Keratinocyte (primary cell): ENCODE measurements around the gene MYPN.

ENCODE experiments used
- EZH2 ChIP-seq: IDR thresholded peaks from one replicate; pipeline ENCODE4 v1.6.1; 2012; ENCODE audit warnings: inconsistent platforms, mild to moderate bottlenecking, low read length, moderate library complexity
- TF ChIP-seq, protein P1 (sequence below), 3 experiments: IDR thresholded peaks in 1 of 3; conservative IDR thresholded peaks in 1 of 3; optimal IDR thresholded peaks in 1 of 3; 2 replicates in 2 of 3; 3 replicates in 1 of 3; pipeline versions ENCODE3 to v1.5.1; 2011; ENCODE audit warnings: low read length in 3 of 3, mild to moderate bottlenecking in 3 of 3, moderate library complexity in 2 of 3, control low read depth in 1 of 3, inconsistent platforms in 1 of 3; ENCODE audit not compliant: insufficient read depth in 2 of 3; ENCODE audit errors: extremely low read depth in 1 of 3

DNA sequence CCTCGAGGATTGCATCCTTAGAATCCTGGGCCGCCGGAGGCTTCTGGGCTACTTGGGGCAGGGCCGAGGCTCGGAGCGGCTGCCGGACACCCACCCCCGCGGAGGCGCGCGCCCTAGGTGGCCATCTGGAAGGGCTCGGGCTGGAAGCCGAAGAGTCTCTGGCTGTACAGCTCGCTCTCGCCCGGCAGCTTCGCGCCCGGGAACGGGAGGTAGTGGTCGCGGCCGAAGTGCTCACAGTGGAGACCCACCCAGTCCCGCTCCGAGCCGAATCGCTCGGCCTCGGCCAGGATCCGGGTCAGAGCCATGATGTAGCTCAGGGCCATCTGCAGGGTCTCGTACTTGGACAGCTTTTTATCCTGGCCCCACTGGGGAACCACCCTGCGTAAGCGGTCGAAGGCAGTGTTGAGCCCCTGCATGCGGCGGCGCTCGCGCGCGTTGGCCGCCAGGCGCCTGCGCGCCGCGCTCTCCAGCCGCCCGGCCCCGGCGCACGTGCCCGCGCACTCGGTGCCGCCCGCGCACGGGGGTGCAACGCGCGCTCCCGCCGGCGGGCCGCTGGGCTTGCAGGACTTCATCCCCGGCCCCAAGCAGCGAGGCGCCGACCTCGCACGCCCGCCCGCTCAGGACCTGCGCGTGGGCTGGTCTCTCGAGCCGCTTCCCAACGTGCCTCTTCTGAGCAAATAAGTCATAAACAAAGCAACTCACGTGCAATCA is 122.0 kb downstream of the MYPN start:
- TF ChIP-seq, protein P1, sequence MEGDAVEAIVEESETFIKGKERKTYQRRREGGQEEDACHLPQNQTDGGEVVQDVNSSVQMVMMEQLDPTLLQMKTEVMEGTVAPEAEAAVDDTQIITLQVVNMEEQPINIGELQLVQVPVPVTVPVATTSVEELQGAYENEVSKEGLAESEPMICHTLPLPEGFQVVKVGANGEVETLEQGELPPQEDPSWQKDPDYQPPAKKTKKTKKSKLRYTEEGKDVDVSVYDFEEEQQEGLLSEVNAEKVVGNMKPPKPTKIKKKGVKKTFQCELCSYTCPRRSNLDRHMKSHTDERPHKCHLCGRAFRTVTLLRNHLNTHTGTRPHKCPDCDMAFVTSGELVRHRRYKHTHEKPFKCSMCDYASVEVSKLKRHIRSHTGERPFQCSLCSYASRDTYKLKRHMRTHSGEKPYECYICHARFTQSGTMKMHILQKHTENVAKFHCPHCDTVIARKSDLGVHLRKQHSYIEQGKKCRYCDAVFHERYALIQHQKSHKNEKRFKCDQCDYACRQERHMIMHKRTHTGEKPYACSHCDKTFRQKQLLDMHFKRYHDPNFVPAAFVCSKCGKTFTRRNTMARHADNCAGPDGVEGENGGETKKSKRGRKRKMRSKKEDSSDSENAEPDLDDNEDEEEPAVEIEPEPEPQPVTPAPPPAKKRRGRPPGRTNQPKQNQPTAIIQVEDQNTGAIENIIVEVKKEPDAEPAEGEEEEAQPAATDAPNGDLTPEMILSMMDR (optimal IDR thresholded peaks at IDR 0.05 in 1 of 3, IDR thresholded peaks at IDR 0.05 in 1 of 3, conservative IDR thresholded peaks at IDR 0.05 in 1 of 3; ENCODE audit: extremely low read depth in 1 of 3, insufficient read depth in 2 of 3, low read length in 3 of 3), result peak in 1 of 3 experiments; percentile 51
- no peak for TF ChIP-seq EZH2
